Subcutaneous abdominal adipose tissue (tissue), 5 donors: ENCODE results near the gene PRR30.
"Not testable (repeated sequence)": the region's sequence is repeated elsewhere in the genome, so short reads cannot be mapped to it uniquely, and the experiment has no call there.

ENCODE experiments used
- H3K27ac ChIP-seq: one replicate; pipeline ENCODE4 v1.7.0; 2013; ENCODE audit warnings: low read depth, mild to moderate bottlenecking, inconsistent platforms, low read length, moderate library complexity
- H3K27me3 ChIP-seq, 5 donors: one replicate each; pipeline ENCODE4 v1.7.0; 2013; ENCODE audit warnings: low read length in 5 of 5, inconsistent platforms in 1 of 5; ENCODE audit not compliant: control insufficient read depth in 5 of 5, insufficient read depth in 4 of 5
- H3K36me3 ChIP-seq, 5 donors: one replicate each; pipeline ENCODE4 v1.7.0; 2013; ENCODE audit warnings: low read length in 5 of 5; ENCODE audit not compliant: control insufficient read depth in 5 of 5, insufficient read depth in 5 of 5
- H3K4me1 ChIP-seq, 5 donors: one replicate each; pipeline ENCODE4 v1.7.0; 2013; ENCODE audit warnings: low read length in 5 of 5, mild to moderate bottlenecking in 3 of 5, moderate library complexity in 1 of 5; ENCODE audit not compliant: control insufficient read depth in 5 of 5, insufficient read depth in 5 of 5
- H3K4me3 ChIP-seq, 5 donors: one replicate each; pipeline ENCODE4 v1.7.0; 2013; ENCODE audit warnings: low read length in 5 of 5, low read depth in 1 of 5
- H3K9ac ChIP-seq, 5 donors: one replicate each; pipeline ENCODE4 v1.7.0; 2013; ENCODE audit warnings: low read length in 5 of 5, mild to moderate bottlenecking in 4 of 5, moderate library complexity in 3 of 5
- H3K9me3 ChIP-seq, 5 donors: one replicate each; pipeline ENCODE4 v1.7.0; 2013; ENCODE audit warnings: low read length in 5 of 5; ENCODE audit not compliant: control insufficient read depth in 5 of 5
- donor health status: healthy.
- donor health status: healthy.
- donor health status: healthy.
- donor health status: healthy.
- donor health status: healthy.

The PRR30 gene

GRCh38 chr2:27118525-27119329 is 20.5 kb downstream of the PRR30 start, which contains the start of gene CGREF1:
TSS of gene CGREF1 (minus strand) at chr2:27119128. CDS start at chr2:27104366, 14,762 bp downstream.
- no peaks in the 10 kb centered on the region for H3K36me3 ChIP-seq
- H3K4me1 ChIP-seq = peaks cover 4 to 25% (median 24%) of the 10 kb centered on the region in 5 donors
- H3K4me3 ChIP-seq = peak within 1 kb of the TSS; percentile 58 to 72 (median 62)
- peak within 1 kb of the TSS in 2 of 5 donors; percentile 11 to 44 for H3K9ac ChIP-seq
- H3K27ac ChIP-seq = no peak within 1 kb of the TSS
- peaks cover 0 to 16% (median 9%) of the 10 kb centered on the region in 5 donors for H3K27me3 ChIP-seq
- no peaks in the 10 kb centered on the region for H3K9me3 ChIP-seq

GRCh38 chr2:27117995-27118524 is 21.1 kb downstream of the PRR30 start:
- Histone ChIP-seq H3K27ac (no peak overlapping the region), H3K4me1 (peaks cover 2 to 19% (median 17%) of the 10 kb centered on the region in 5 donors), H3K9ac (peak overlapping the region in 2 of 5 donors; percentile 11 to 44), H3K27me3 (peaks cover 0 to 16% (median 9%) of the 10 kb centered on the region in 5 donors), H3K4me3 (peak overlapping the region in 4 of 5 donors; percentile 58 to 72 (median 62)), H3K36me3 (no peaks in the 10 kb centered on the region), H3K9me3 (no peaks in the 10 kb centered on the region)

- Histone ChIP-seq H3K9ac (no peak overlapping the region), H3K27me3 (peaks cover 0 to 16% (median 9%) of the 10 kb centered on the region in 5 donors), H3K4me3 (no peak overlapping the region), H3K27ac (no peak overlapping the region), H3K9me3 (no peaks in the 10 kb centered on the region), H3K4me1 (peaks cover 2 to 15% (median 13%) of the 10 kb centered on the region in 5 donors), H3K36me3 (no peaks in the 10 kb centered on the region)
Measured at GRCh38 chr2:27115519-27115918, 23.7 kb downstream of the PRR30 start.

GRCh38 chr2:27111392-27112078 is 27.7 kb downstream of the PRR30 start:
- H3K4me1 ChIP-seq, H3K4me3 ChIP-seq, H3K36me3 ChIP-seq, H3K27me3 ChIP-seq, H3K9me3 ChIP-seq, H3K9ac ChIP-seq, H3K27ac ChIP-seq: not testable (repeated sequence)

- not testable (repeated sequence) for H3K9ac ChIP-seq, H3K4me1 ChIP-seq, H3K9me3 ChIP-seq, H3K36me3 ChIP-seq, H3K4me3 ChIP-seq, H3K27ac ChIP-seq, H3K27me3 ChIP-seq
Measured at GRCh38 chr2:27110603-27111352, 28.4 kb downstream of the PRR30 start.

GRCh38 chr2:27109083-27109482 is 30.1 kb downstream of the PRR30 start:
- no peaks in the 10 kb centered on the region for H3K4me1 ChIP-seq
- H3K9me3 ChIP-seq = no peaks in the 10 kb centered on the region
- H3K27ac ChIP-seq = no peak overlapping the region
- no peak overlapping the region for H3K4me3 ChIP-seq
- H3K36me3 ChIP-seq = no peaks in the 10 kb centered on the region
- H3K9ac ChIP-seq = no peak overlapping the region
- peaks cover 0 to 5% (median 0%) of the 10 kb centered on the region in 5 donors for H3K27me3 ChIP-seq

GRCh38 chr2:27108221-27108620 is 31.0 kb downstream of the PRR30 start:
- Histone ChIP-seq H3K27ac (no peak overlapping the region), H3K36me3 (no peaks in the 10 kb centered on the region), H3K4me3 (no peak overlapping the region), H3K9me3 (no peaks in the 10 kb centered on the region), H3K9ac (no peak overlapping the region), H3K4me1 (no peaks in the 10 kb centered on the region), H3K27me3 (peaks cover 0 to 7% (median 0%) of the 10 kb centered on the region in 5 donors)

GRCh38 chr2:27105981-27106380 is 33.2 kb downstream of the PRR30 start:
- Histone ChIP-seq H3K27me3 (peaks cover 0 to 7% (median 0%) of the 10 kb centered on the region in 5 donors), H3K27ac (no peak overlapping the region), H3K4me1 (no peaks in the 10 kb centered on the region), H3K9ac (no peak overlapping the region), H3K4me3 (no peak overlapping the region), H3K36me3 (no peaks in the 10 kb centered on the region), H3K9me3 (no peaks in the 10 kb centered on the region)

- H3K9me3 ChIP-seq = no peaks in the 10 kb centered on the region
- peaks cover 0 to 7% (median 0%) of the 10 kb centered on the region in 5 donors for H3K27me3 ChIP-seq
- H3K36me3 ChIP-seq = peaks cover 0 to 2% (median 0%) of the 10 kb centered on the region in 5 donors
- no peak overlapping the region for H3K9ac ChIP-seq
- no peak overlapping the region for H3K4me3 ChIP-seq
- H3K27ac ChIP-seq = no peak overlapping the region
- peaks cover 0 to 2% (median 0%) of the 10 kb centered on the region in 5 donors for H3K4me1 ChIP-seq
Measured at GRCh38 chr2:27102329-27102728, 36.9 kb downstream of the PRR30 start.
